Liver (tissue), 9 donors: Measurements from ENCODE around the gene CLIC6. TPM values are rescaled to one million over a fixed set of nuclear protein-coding genes. Genes with fewer than 3 reads are reported as not detected.

Source experiments
- DNase-seq: peaks from one replicate; pipeline ENCODE4 v3.0.0-alpha.2; 2017; ENCODE audit warnings: low spot score
- H3K27ac ChIP-seq, 2 donors: one replicate each; pipeline ENCODE4 v1.7.0; 2013; ENCODE audit warnings: inconsistent platforms in 2 of 2, low read length in 2 of 2, control low read depth in 1 of 2, low read depth in 1 of 2, mild to moderate bottlenecking in 1 of 2
- H3K27me3 ChIP-seq, 4 donors: one replicate each; pipeline versions ENCODE4 v1.6.1 to v1.7.0; 2013; ENCODE audit warnings: low read length in 3 of 4, inconsistent platforms in 1 of 4, mild to moderate bottlenecking in 1 of 4, moderate library complexity in 1 of 4; ENCODE audit not compliant: control insufficient read depth in 4 of 4, insufficient read depth in 4 of 4
- H3K36me3 ChIP-seq, 4 donors: one replicate each; pipeline versions ENCODE4 v1.6.1 to v1.7.0; 2013; ENCODE audit warnings: low read length in 3 of 4, mild to moderate bottlenecking in 3 of 4, low read depth in 1 of 4, moderate library complexity in 1 of 4; ENCODE audit not compliant: control insufficient read depth in 4 of 4, insufficient read depth in 3 of 4
- H3K4me1 ChIP-seq, 4 donors: one replicate each; pipeline versions ENCODE4 v1.6.1 to v1.7.0; 2013; ENCODE audit warnings: low read length in 3 of 4, mild to moderate bottlenecking in 3 of 4, moderate library complexity in 1 of 4; ENCODE audit not compliant: control insufficient read depth in 4 of 4, insufficient read depth in 4 of 4
- H3K4me3 ChIP-seq, 3 donors: one replicate each; pipeline versions ENCODE4 v1.6.1 to v1.7.0; 2013; ENCODE audit warnings: low read length in 3 of 3, control low read depth in 1 of 3, low read depth in 1 of 3, mild to moderate bottlenecking in 1 of 3
- H3K9ac ChIP-seq, 2 donors: one replicate each; pipeline ENCODE4 v1.7.0; 2013; ENCODE audit warnings: low read length in 2 of 2, mild to moderate bottlenecking in 2 of 2, moderate library complexity in 2 of 2, control low read depth in 1 of 2, low read depth in 1 of 2
- H3K9me3 ChIP-seq, 4 donors: one replicate each; pipeline versions ENCODE4 v1.6.1 to v1.7.0; 2013; ENCODE audit warnings: low read length in 3 of 4; ENCODE audit not compliant: control insufficient read depth in 4 of 4
- ATF3 ChIP-seq: IDR thresholded peaks from 2 replicates; pipeline ENCODE4 v1.6.1; 2016; ENCODE audit warnings: antibody characterized with exemption
- CTCF ChIP-seq: fragments of 150-350 bp; IDR thresholded peaks from 2 replicates; pipeline ENCODE4 v1.5.1; 2017; ENCODE audit warnings: improper control_type of control experiment, low read depth, low read length; ENCODE audit not compliant: missing input control
- EGR1 ChIP-seq, 2 donors: IDR thresholded peaks; 2 replicates each; pipeline ENCODE4 v1.6.1; 2016 to 2018; ENCODE audit warnings: antibody characterized with exemption in 2 of 2, low read depth in 2 of 2
- FOXA1 ChIP-seq: IDR thresholded peaks from 2 replicates; pipeline ENCODE4 v1.6.1; 2016; ENCODE audit warnings: antibody characterized with exemption
- FOXA2 ChIP-seq: IDR thresholded peaks from 2 replicates; pipeline ENCODE4 v1.6.1; 2016; ENCODE audit warnings: antibody characterized with exemption
- GABPA ChIP-seq, 2 donors: IDR thresholded peaks in 1 of 2; conservative IDR thresholded peaks in 1 of 2; 2 replicates each; pipeline ENCODE4 v1.6.1; 2016; ENCODE audit warnings: antibody characterized with exemption in 2 of 2, mild to moderate bottlenecking in 1 of 2, moderate library complexity in 1 of 2
- HNF4G ChIP-seq: IDR thresholded peaks from 2 replicates; pipeline ENCODE4 v1.6.1; 2016; ENCODE audit warnings: antibody characterized with exemption
- JUND ChIP-seq, 2 donors: IDR thresholded peaks; 2 replicates each; pipeline ENCODE4 v1.6.1; 2016; ENCODE audit warnings: antibody characterized with exemption in 2 of 2
- MAX ChIP-seq: IDR thresholded peaks from 2 replicates; pipeline ENCODE4 v1.6.1; 2016; ENCODE audit warnings: antibody characterized with exemption
- NR2F2 ChIP-seq: IDR thresholded peaks from 2 replicates; pipeline ENCODE4 v1.6.1; 2016; ENCODE audit warnings: antibody characterized with exemption
- RAD21 ChIP-seq, 2 donors: IDR thresholded peaks; 2 replicates each; pipeline ENCODE4 v1.6.1; 2016; ENCODE audit warnings: antibody characterized with exemption in 2 of 2, mild to moderate bottlenecking in 2 of 2
- REST ChIP-seq: IDR thresholded peaks from 2 replicates; pipeline ENCODE4 v1.6.1; 2016; ENCODE audit warnings: antibody characterized with exemption, mild to moderate bottlenecking
- RXRA ChIP-seq, 2 donors: IDR thresholded peaks; 2 replicates each; pipeline ENCODE4 v1.6.1; 2017 to 2018; ENCODE audit warnings: antibody characterized with exemption in 2 of 2, mild to moderate bottlenecking in 1 of 2
- SP1 ChIP-seq: IDR thresholded peaks from 2 replicates; pipeline ENCODE4 v1.6.1; 2018; ENCODE audit warnings: antibody characterized with exemption, mild to moderate bottlenecking
- TAF1 ChIP-seq: conservative IDR thresholded peaks from 2 replicates; pipeline ENCODE4 v1.6.1; 2016; ENCODE audit warnings: antibody characterized with exemption, mild to moderate bottlenecking
- YY1 ChIP-seq: IDR thresholded peaks from 2 replicates; pipeline ENCODE4 v1.6.1; 2016; ENCODE audit warnings: antibody characterized with exemption, mild to moderate bottlenecking
- ZBTB33 ChIP-seq: IDR thresholded peaks from 2 replicates; pipeline ENCODE4 v1.6.1; 2016; ENCODE audit warnings: antibody characterized with exemption
- whole genome bisulfite sequencing: extraction: QIAGEN DNeasy Blood & Tissue Kit; methylation state at CpG from one replicate; pipeline ENCODE4 v1.1.7; 2013; 5-methylcytosine and 5-hydroxymethylcytosine counted together
- polyA plus RNA-seq, 2 donors: library from polyadenylated mRNA; stranded (reverse) in 1 of 2; unstranded in 1 of 2; fragments of 200-250 nt in 1 of 2; fragments of >200 nt in 1 of 2; fragmentation: Nextera tagmentation in 1 of 2; extraction: Ambion mirVana in 1 of 2; gene quantifications; one replicate each; pipeline versions ENCODE4 v1.2.1 to v1.2.3, GENCODE V29; 2013 to 2015
- total RNA-seq, 2 donors: library from RNA; depleted of rRNA; stranded (reverse); fragments of >200 nt; gene quantifications; one replicate each; pipeline ENCODE4 v1.2.3, GENCODE V29; 2014
- donor health status: healthy.
- donor health status: healthy.
- donor health status: healthy.
- donor health status: healthy.
- donor health status: healthy.

Gene CLIC6
- total and polyA plus RNA-seq, 4 donors, result 0.05 to 0.59 (median 0.23) TPM

GRCh38 chr21:34687745-34688144, 19.0 kb downstream of the CLIC6 start (continued):
- no peak for TF ChIP-seq RXRA (IDR thresholded peaks at IDR 0.05)
- TF ChIP-seq RAD21 (IDR thresholded peaks at IDR 0.05), result no peak

- no peak for DNase-seq
- peaks cover 0 to 3% (median 1%) of the 10 kb centered on the region in 4 donors for H3K4me1 ChIP-seq
These were observed 19.4 kb downstream of the CLIC6 start for GRCh38 chr21:34688145-34688544.

More at GRCh38 chr21:34688145-34688544, 19.4 kb downstream of the CLIC6 start:
- no peak overlapping the region for H3K27ac ChIP-seq
- no peak overlapping the region for H3K9ac ChIP-seq
- TF ChIP-seq GABPA (IDR thresholded peaks at IDR 0.05 in 1 of 2, conservative IDR thresholded peaks at IDR 0.05 in 1 of 2) (no peak), FOXA1 (no peak), SP1 (no peak), RAD21 (IDR thresholded peaks at IDR 0.05) (no peak), EGR1 (IDR thresholded peaks at IDR 0.05; ENCODE audit: low read depth in 2 of 2) (no peak), FOXA2 (no peak), ATF3 (no peak), MAX (no peak), TAF1 (no peak), RXRA (IDR thresholded peaks at IDR 0.05) (no peak), ZBTB33 (no peak), NR2F2 (no peak), HNF4G (no peak), YY1 (no peak), JUND (IDR thresholded peaks at IDR 0.05) (no peak), CTCF (no peak), REST (no peak)
- 86% methylated on average over 16 of the region's 16 CpGs for WGBS
- H3K9me3 ChIP-seq, result no peaks in the 10 kb centered on the region
- H3K27me3 ChIP-seq, result peaks cover 0 to 15% (median 0%) of the 10 kb centered on the region in 4 donors
- H3K36me3 ChIP-seq, result no peaks in the 10 kb centered on the region
- no peak overlapping the region for H3K4me3 ChIP-seq
